Measurements from ENCODE around the gene RC3H2.

Gene RC3H2

DNA sequence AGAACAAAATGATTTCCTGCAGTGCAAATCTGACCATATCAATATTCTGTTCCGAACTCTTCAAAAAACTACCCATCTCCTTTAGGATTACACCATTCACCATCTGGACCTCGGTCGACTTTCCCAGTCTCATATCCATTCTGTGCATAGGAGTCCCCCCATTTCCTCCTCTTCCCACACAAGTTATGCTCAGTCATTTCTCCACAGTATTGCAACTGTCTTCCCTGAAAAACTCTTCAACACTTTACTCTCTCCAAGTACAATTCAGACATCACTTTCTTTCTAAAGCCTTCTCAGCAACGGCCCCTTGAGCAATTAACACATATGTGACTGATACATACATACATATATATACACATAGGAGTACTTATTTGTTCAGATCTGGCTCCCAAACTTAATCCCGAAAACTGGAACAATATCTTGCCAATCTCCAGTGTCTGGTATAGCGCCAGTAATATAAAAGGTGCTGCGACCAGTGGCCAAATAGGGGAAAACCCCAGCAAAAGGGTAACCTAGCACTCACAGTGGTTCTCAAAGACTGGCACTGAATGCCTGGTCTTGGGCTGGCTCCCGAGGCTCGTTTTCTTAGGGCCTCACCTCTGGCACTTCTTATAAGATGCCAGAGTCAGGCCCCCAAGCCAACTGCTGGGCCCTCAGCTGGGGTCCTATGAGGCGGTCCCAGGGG is 25.5 kb upstream of the RC3H2 start:
- TF ChIP-seq, protein P1, sequence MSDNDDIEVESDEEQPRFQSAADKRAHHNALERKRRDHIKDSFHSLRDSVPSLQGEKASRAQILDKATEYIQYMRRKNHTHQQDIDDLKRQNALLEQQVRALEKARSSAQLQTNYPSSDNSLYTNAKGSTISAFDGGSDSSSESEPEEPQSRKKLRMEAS (IDR thresholded peaks at IDR 0.05): no peak
- TF ChIP-seq, protein P2, sequence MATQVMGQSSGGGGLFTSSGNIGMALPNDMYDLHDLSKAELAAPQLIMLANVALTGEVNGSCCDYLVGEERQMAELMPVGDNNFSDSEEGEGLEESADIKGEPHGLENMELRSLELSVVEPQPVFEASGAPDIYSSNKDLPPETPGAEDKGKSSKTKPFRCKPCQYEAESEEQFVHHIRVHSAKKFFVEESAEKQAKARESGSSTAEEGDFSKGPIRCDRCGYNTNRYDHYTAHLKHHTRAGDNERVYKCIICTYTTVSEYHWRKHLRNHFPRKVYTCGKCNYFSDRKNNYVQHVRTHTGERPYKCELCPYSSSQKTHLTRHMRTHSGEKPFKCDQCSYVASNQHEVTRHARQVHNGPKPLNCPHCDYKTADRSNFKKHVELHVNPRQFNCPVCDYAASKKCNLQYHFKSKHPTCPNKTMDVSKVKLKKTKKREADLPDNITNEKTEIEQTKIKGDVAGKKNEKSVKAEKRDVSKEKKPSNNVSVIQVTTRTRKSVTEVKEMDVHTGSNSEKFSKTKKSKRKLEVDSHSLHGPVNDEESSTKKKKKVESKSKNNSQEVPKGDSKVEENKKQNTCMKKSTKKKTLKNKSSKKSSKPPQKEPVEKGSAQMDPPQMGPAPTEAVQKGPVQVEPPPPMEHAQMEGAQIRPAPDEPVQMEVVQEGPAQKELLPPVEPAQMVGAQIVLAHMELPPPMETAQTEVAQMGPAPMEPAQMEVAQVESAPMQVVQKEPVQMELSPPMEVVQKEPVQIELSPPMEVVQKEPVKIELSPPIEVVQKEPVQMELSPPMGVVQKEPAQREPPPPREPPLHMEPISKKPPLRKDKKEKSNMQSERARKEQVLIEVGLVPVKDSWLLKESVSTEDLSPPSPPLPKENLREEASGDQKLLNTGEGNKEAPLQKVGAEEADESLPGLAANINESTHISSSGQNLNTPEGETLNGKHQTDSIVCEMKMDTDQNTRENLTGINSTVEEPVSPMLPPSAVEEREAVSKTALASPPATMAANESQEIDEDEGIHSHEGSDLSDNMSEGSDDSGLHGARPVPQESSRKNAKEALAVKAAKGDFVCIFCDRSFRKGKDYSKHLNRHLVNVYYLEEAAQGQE (IDR thresholded peaks at IDR 0.05; ENCODE audit: low read depth): no peak
- TF ChIP-seq FOXM1 (IDR thresholded peaks at IDR 0.05; ENCODE audit: borderline replicate concordance, low read depth) (no peak), NFIC (IDR thresholded peaks at IDR 0.05) (no peak), TAF1 (IDR thresholded peaks at IDR 0.05; ENCODE audit: low read depth) (no peak), TCF12 (IDR thresholded peaks at IDR 0.05; ENCODE audit: low read depth) (no peak), EGR1 (IDR thresholded peaks at IDR 0.05) (no peak), ZBTB7A (IDR thresholded peaks at IDR 0.05; ENCODE audit: low read depth) (no peak), CEBPB (IDR thresholded peaks at IDR 0.05) (no peak), RAD21 (IDR thresholded peaks at IDR 0.05; ENCODE audit: low read depth) (no peak), CREB1 (IDR thresholded peaks at IDR 0.05; ENCODE audit: low read depth) (no peak), TEAD4 (IDR thresholded peaks at IDR 0.05) (no peak), YY1 (IDR thresholded peaks at IDR 0.05; ENCODE audit: low read depth) (no peak), EP300 (IDR thresholded peaks at IDR 0.05; ENCODE audit: borderline replicate concordance) (no peak)
- TF ChIP-seq, protein P3, sequence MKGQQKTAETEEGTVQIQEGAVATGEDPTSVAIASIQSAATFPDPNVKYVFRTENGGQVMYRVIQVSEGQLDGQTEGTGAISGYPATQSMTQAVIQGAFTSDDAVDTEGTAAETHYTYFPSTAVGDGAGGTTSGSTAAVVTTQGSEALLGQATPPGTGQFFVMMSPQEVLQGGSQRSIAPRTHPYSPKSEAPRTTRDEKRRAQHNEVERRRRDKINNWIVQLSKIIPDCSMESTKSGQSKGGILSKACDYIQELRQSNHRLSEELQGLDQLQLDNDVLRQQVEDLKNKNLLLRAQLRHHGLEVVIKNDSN (IDR thresholded peaks at IDR 0.05): no peak

- no peak for TF ChIP-seq TEAD4 (IDR thresholded peaks at IDR 0.05)
- no peak for TF ChIP-seq RAD21 (IDR thresholded peaks at IDR 0.05; ENCODE audit: low read depth)
- TF ChIP-seq TAF1 (IDR thresholded peaks at IDR 0.05; ENCODE audit: low read depth): no peak
- TF ChIP-seq EP300 (IDR thresholded peaks at IDR 0.05; ENCODE audit: borderline replicate concordance): no peak
- TF ChIP-seq, protein P3 (IDR thresholded peaks at IDR 0.05): no peak
- no peak for TF ChIP-seq TCF12 (IDR thresholded peaks at IDR 0.05; ENCODE audit: low read depth)
- no peak for TF ChIP-seq CREB1 (IDR thresholded peaks at IDR 0.05; ENCODE audit: low read depth)
- TF ChIP-seq FOXM1 (IDR thresholded peaks at IDR 0.05; ENCODE audit: borderline replicate concordance, low read depth): no peak
- no peak for TF ChIP-seq ZBTB7A (IDR thresholded peaks at IDR 0.05; ENCODE audit: low read depth)
- TF ChIP-seq, protein P1 (IDR thresholded peaks at IDR 0.05): no peak
- TF ChIP-seq, protein P2 (IDR thresholded peaks at IDR 0.05; ENCODE audit: low read depth): no peak; the same call in 1 of the 2 replicates
- TF ChIP-seq NFIC (IDR thresholded peaks at IDR 0.05): no peak
- TF ChIP-seq EGR1 (IDR thresholded peaks at IDR 0.05): no peak
- no peak for TF ChIP-seq CEBPB (IDR thresholded peaks at IDR 0.05)
- TF ChIP-seq YY1 (IDR thresholded peaks at IDR 0.05; ENCODE audit: low read depth): no peak
These were observed 24.7 kb upstream of the RC3H2 start for GRCh38 chr9:122929796-122930354.

DNA sequence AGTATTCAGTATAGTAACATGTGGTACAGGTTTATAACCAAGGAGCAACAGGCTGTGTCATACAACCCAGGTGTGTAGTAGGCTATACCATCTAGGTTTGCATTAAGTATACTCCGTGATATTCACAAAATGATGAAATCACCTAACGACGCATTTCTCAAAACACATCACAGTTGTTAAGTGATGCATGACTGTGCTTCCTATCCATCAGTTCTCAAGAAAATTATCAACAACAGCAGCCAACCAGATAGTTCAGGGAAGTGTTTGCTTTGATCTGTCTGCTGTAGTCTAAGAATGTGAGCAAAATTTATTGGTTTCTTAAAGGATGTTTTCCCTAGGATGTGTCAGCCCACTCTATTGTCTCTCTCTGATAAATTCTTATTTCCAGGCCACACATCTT is 18.8 kb upstream of the RC3H2 start:
- no peak for TF ChIP-seq RAD21 (IDR thresholded peaks at IDR 0.05; ENCODE audit: low read depth)
- TF ChIP-seq NFIC (IDR thresholded peaks at IDR 0.05): no peak
- no peak for TF ChIP-seq TEAD4 (IDR thresholded peaks at IDR 0.05)
- TF ChIP-seq, protein P3 (IDR thresholded peaks at IDR 0.05): no peak
- TF ChIP-seq, protein P1 (IDR thresholded peaks at IDR 0.05): no peak
- no peak for TF ChIP-seq TCF12 (IDR thresholded peaks at IDR 0.05; ENCODE audit: low read depth)
- TF ChIP-seq TAF1 (IDR thresholded peaks at IDR 0.05; ENCODE audit: low read depth): no peak
- no peak for TF ChIP-seq FOXM1 (IDR thresholded peaks at IDR 0.05; ENCODE audit: borderline replicate concordance, low read depth)
- TF ChIP-seq CREB1 (IDR thresholded peaks at IDR 0.05; ENCODE audit: low read depth): no peak
- TF ChIP-seq, protein P2 (IDR thresholded peaks at IDR 0.05; ENCODE audit: low read depth): no peak
